Kidney capillary endothelial cell (primary cell): Measurements from ENCODE around the gene ADAMTSL1.

Source experiments
- DNase-seq: peaks from one replicate; pipeline ENCODE4 v3.0.0-alpha.2; 2018; ENCODE audit warnings: low spot score

ADAMTSL1 gene

DNA sequence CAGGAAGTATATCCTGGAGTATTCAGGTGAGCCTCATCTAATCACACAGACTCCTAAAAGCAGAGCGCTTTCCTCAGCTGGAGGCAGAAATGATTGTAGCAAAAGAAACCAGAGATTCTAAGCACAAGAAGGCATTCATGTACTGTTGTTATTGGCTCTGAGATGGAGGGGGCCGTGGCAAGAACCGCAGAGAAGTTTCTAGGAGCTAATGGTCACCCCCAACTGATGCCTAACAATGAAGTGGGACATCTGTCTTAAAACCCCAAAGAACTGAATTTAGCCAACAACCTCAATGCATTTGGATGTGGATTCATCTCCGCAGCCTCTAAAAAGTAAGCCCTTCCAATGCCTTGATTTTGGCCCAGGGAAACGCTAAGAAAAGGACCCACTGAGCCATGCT lies 76.3 kb downstream of the ADAMTSL1 start:
- no peak for DNase-seq

DNA sequence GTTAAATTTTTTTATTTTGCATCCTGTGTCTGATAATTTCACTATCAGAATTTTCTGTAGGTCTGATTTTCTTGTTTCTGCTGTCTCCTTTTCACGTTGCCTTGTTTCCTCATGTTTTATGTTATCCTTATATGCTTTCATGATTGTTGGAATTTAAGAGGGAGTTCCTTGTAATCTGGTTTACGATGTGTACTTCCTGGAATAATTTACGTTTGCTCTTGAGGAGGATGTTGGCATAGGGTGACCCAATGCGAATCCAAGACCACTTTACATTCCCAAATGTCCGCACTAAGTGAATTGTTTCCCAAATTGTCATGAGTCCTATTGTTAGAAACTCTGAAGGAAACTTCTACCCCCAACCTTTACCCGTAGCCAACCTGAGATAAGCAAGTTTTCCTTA lies 80.3 kb downstream of the ADAMTSL1 start:
- no peak for DNase-seq

DNA sequence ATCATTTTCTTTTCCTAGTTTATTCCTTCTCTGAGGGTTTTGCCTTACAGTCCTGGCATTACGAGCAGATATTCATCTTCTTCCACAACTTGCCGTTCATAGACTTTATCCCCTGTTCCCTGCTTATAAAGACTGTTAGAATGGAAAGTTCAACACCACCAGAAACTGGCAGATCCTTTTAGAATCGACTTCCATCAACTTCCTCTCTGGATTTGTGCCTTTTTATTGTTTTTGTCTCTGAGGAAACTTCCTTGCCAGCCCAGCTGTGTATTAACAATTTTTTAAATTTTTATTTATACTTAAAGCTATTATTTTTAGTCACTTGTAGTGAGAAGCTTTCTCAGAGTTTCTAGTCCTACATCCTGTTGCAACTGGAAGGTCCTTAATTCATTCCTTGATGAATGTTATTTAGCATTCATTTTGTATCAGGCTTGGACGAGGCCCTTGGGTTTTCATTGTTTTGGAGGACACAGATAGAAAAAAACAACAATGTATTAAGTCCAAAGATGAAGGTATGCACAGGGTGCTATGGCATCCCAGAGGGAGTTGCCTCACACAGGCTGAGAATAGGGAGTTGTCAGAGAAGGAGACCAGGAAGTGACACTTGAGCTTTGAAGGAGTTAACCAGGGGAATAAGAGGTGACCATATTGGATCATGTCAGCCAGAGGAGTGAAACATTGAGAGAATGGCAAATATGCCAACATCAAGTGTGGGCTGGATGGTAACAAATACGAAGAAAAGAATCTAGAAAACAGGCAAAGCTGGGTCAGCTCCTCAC lies 81.3 kb downstream of the ADAMTSL1 start:
- DNase-seq, result no peak

GRCh38 chr9:18564018-18564880 lies 90.3 kb downstream of the ADAMTSL1 start:
- DNase-seq, result no peak

- DNase-seq, result peak; percentile 11
Measured at GRCh38 chr9:18566121-18566520, 92.2 kb downstream of the ADAMTSL1 start.

DNA sequence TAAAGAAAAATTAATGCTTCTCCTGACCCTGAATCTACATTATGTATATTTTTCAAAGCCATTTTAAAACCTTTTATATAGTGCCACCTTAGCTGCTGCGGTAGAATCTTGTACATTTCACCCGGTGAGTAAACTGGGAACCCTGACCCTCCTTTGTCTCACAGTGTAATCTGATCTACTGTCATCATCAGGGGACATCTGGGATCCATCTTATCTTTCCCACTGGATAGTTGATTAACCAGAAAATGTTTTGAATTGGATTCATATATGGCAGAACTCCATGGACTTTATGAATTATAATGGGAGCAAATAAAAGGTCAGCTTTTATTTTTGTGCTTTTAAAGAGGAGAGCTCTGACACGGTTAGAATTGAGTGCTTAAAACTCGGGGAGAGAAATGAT lies 95.0 kb downstream of the ADAMTSL1 start:
- DNase-seq, result no peak

GRCh38 chr9:18569941-18570630 lies 96.1 kb downstream of the ADAMTSL1 start:
- DNase-seq, result no peak

GRCh38 chr9:18573021-18573556 lies 99.1 kb downstream of the ADAMTSL1 start:
- no peak for DNase-seq

GRCh38 chr9:18575686-18576085 lies 101.7 kb downstream of the ADAMTSL1 start:
- DNase-seq, result no peak

DNA sequence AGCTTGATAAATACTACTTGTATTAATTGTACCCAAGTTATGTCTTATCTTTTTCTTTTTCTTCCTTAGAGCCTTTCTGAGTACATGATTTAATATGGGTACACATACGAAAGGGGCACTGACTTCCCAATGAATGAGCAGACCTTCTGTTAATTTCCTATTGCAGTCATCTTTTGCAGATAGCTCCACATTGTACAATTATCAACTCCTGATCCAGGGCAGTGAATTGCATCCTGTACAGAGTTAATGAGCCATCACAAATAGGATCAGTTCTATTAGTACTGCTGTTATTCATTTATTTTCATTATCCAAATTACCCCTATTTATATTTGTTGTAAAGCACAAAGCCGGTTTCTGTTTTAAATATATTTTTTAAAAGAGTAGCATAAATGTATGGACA lies 105.6 kb downstream of the ADAMTSL1 start:
- DNase-seq, result no peak

- DNase-seq, result no peak
Measured at GRCh38 chr9:18580151-18580550, 106.2 kb downstream of the ADAMTSL1 start.

DNA sequence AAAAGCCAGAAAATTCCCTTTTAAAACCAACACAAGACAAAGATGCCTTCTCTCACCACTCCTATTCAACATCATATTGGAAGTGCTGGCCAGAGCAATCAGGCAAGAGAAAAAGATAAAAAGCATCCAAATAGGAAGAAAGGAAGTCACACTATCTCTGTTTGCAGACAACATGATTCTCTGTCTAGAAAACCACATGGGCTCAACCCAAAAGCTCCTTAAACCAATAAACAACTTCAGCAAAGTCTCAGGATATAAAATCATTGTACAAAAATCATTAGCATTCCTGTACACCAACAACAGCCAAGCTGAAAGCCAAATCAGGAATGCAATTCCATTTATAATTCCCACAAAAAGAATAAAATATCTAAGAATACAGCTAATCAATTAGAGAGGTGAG lies 112.0 kb downstream of the ADAMTSL1 start:
- no peak for DNase-seq

GRCh38 chr9:18588002-18588401 lies 114.0 kb downstream of the ADAMTSL1 start:
- DNase-seq, result no peak

- DNase-seq, result no peak
Measured at GRCh38 chr9:18591261-18591660, 117.3 kb downstream of the ADAMTSL1 start.

DNA sequence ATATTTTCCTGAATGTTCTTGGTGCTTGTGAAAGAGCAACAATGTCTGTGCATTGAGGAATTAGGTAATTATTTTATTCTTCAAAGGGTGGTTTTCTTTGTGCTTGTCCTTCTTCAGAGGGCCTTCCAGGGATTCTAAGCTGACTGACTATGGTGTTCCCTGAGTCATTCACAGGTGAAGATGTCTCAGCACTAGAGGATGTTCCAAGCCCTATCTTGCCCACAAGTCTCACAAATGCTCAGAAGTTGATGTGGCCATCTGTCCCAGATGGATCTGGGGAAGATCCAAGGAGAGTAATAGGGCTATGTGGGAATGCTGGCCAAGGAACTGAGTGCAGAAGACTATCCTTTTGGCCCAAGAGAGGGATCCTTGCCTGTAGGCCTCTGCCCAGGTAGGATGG lies 120.9 kb downstream of the ADAMTSL1 start:
- no peak for DNase-seq

DNA sequence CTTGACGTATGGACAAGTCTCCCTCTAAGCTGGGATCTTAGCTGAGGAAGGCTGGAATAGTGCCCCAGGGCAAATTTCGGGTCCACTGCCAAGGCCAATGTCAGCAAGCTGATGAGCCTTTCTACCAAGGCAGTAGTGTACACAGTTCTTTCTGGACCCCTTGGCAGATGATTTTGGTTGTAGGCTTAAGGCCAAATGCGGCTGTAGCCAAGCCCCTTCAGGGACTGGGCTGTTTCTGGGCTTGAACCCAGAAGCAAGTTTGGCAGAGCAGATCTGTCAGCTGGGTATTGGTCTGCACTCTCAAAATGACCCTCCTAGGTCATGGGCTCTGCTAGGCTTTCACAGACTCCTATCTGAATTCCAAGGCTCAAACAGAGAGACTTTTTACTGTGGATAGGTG lies 121.6 kb downstream of the ADAMTSL1 start:
- DNase-seq, result no peak

DNA sequence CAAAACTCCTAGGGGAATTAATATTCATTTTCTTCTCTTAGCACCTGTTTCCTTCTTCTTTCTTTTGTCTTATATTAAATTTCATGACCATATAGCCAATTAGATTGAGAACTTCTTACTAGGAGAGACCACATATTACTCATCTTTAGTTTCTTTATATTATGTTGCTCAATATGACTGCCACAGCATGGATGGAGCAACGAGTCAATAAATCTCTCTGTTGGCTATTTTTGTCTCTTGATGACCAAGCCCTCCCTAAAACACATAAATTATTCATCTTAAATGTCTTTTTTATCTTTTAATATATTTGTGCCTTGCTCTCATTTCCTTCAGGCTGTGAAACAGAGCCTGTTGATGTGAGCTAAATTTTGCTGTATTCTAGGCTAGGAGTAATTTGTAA lies 123.0 kb downstream of the ADAMTSL1 start:
- no peak for DNase-seq

DNA sequence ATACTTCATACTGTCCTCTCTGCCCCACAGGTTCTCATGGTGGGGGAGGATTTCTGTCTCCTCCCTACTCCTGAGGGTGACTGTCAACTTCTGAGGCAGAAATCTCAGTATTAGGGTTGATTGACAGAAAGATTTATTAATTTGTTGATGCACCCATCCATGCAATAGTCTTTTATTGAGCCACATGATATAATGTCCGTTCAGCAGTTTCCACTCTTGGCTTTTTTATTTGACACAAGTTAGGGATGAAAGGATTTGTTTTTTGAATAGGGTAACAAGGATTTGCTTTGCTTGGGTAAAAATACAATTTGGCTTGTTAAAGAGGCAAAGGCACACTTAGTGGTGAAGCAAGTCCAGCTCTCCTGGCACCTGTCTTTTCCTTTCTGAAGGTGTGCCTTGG lies 125.0 kb downstream of the ADAMTSL1 start:
- DNase-seq, result no peak

DNA sequence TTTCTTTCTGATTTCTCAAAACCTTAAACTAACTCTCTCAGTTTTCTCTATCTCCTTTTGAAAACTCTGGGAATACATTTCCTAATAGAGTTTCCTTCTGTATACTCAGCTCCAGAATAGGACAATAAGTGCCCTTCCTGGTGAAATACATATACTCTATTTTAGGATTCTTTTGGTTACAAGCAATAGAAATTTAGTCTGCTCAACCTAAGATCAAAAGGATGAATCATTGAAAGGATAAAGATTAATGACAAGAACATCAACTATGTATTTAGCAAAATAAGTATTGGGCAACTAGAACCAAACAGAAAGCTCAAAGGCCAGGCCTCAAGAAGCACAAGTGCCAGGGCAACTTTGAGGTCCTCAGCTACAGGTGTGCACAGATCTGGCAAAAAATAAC lies 127.1 kb downstream of the ADAMTSL1 start:
- no peak for DNase-seq

GRCh38 chr9:18601956-18602355 lies 128.0 kb downstream of the ADAMTSL1 start:
- DNase-seq, result no peak

DNA sequence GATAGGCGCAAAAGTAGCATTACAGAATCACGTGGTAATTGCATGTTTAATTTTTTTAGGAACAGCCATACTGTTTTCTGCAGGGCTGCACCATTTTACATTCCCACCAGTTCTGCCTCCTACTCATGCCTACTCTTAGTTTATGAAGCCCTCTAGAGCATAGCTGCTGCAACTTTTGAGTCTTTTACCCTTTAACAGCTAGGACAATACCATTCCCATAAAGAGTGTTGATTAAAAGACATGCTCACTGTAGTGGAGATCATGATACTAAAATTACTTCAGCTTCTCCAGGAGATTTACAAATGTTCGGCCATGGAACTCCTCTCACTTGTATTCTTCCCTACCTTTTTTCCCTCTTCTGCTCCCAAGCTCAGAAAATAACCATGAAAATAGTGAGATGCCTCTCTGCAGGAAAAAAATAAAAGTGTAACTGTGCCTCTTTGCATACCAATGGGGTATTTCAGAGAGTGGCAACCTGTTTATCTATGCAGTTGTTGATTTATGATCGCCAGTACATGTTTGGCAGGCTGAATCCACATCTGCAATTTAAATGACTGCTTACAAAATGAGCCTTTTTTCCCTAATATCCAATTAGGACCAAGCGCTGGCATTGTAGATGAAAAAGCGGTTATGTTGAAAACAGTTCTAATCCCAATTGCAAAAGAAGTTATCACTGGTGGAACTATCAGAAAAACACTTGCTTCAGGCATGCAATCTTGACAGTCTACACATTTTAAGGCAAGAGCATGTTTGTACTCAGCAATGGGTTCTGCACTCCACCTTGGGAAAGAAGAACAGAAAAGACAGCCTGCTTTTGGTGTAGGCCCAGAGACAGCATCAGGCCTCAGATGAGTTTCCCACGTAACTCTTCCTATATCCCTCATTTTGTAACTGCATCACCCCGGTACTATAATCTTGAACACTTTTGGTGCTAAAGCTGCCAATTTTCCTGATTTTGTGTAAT lies 131.1 kb downstream of the ADAMTSL1 start:
- DNase-seq, result no peak
